Caco-2 (cell line): ENCODE data around the gene PADI3. TPM values are rescaled to one million over a fixed set of nuclear protein-coding genes. Genes with fewer than 3 reads are reported as not detected.

Experiments
- BruUV-seq: library from RNA; stranded (reverse); fragments of 400-500 nt; replicated peaks from 2 replicates; lab custom pipeline; 2021; lab: Mats Ljungman, UMichigan
- CTCF ChIA-PET: fragments of 300-600 bp; sonication (Branson Sonifier 250); formaldehyde crosslinking; loops from one replicate; lab custom pipeline; 2022; ENCODE audit warnings: antibody characterized with exemption; lab: Charles Lee
- POLR2A ChIA-PET: fragments of 300-600 bp; sonication (Branson Sonifier 250); formaldehyde crosslinking; loops from one replicate; lab custom pipeline; 2022; ENCODE audit warnings: antibody characterized with exemption; lab: Charles Lee
- DNase-seq, 2 experiments: peaks; one replicate each; pipeline versions ENCODE4 v3.0.0 to v3.0.0-alpha.2; 2020 to 2022
- H3K27me3 ChIP-seq: replicated peaks from 2 replicates; pipeline ENCODE4 v1.6.0; 2011; ENCODE audit warnings: low read length; ENCODE audit not compliant: control insufficient read depth, insufficient read depth
- H3K36me3 ChIP-seq: 2 replicates; pipeline ENCODE4 v1.5.1; 2011; ENCODE audit warnings: low read length; ENCODE audit not compliant: control insufficient read depth, insufficient read depth
- H3K4me1 ChIP-seq: fragments of 250-450 bp; sonication (Bioruptor Pico); 2 replicates; pipeline ENCODE4 v1.5.1; 2020; ENCODE audit warnings: mild to moderate bottlenecking
- H3K4me3 ChIP-seq: 2 replicates; pipeline ENCODE4 v1.5.1; 2011; ENCODE audit warnings: low read depth, mild to moderate bottlenecking, control low read depth, low read length
- H3K9me3 ChIP-seq: fragments of 250-450 bp; sonication (Bioruptor Pico); 2 replicates; pipeline ENCODE4 v1.5.1; 2020; ENCODE audit warnings: mild to moderate bottlenecking, moderate library complexity
- H3K27ac Mint-ChIP-seq: one replicate; pipeline ENCODE4 v1.8.0; 2022; ENCODE audit warnings: mixed read lengths; ENCODE audit not compliant: unreplicated experiment
- H3K27me3 Mint-ChIP-seq: one replicate; pipeline ENCODE4 v1.8.0; 2022; ENCODE audit warnings: mixed read lengths; ENCODE audit not compliant: insufficient read depth, unreplicated experiment
- H3K36me3 Mint-ChIP-seq: one replicate; pipeline ENCODE4 v1.8.0; 2022; ENCODE audit warnings: mild to moderate bottlenecking, mixed read lengths; ENCODE audit not compliant: insufficient read depth, unreplicated experiment
- H3K4me1 Mint-ChIP-seq: one replicate; pipeline ENCODE4 v1.8.0; 2022; ENCODE audit warnings: low read depth, mixed read lengths; ENCODE audit not compliant: unreplicated experiment
- H3K4me3 Mint-ChIP-seq: one replicate; pipeline ENCODE4 v1.8.0; 2022; ENCODE audit warnings: mild to moderate bottlenecking, moderate library complexity, mixed read lengths; ENCODE audit not compliant: unreplicated experiment
- H3K9me3 Mint-ChIP-seq: one replicate; pipeline ENCODE4 v1.8.0; 2022; ENCODE audit warnings: mixed read lengths; ENCODE audit not compliant: unreplicated experiment
- CTCF ChIP-seq, 2 experiments: fragments of 200-600 bp in 1 of 2; IDR thresholded peaks; 1 replicate in 1 of 2; 2 replicates in 1 of 2; pipeline versions ENCODE4 v1.5.1 to v1.8.0; 2011 to 2022; ENCODE audit warnings: antibody characterized with exemption in 1 of 2, control low read depth in 1 of 2, inconsistent platforms in 1 of 2, low read depth in 1 of 2, low read length in 1 of 2, mild to moderate bottlenecking in 1 of 2, moderate library complexity in 1 of 2; ENCODE audit not compliant: insufficient read depth in 1 of 2, severe bottlenecking in 1 of 2, unreplicated experiment in 1 of 2
- intact Hi-C: fragments of 100-400 bp; cut with micrococcal nuclease; formaldehyde crosslinking; loops from one replicate; pipeline ENCODE4 v1.10.0; 2022; ENCODE audit not compliant: unreplicated experiment
- total RNA-seq: library from RNA; stranded (reverse); gene quantifications from 2 replicates; pipeline ENCODE4 v1.2.3, GENCODE V29; 2022

PADI3 gene
- total RNA-seq, 1 experiment from 2014 or later = not detected

GRCh38 chr1:17208546-17208945 is 40.4 kb upstream of the PADI3 start:
- Mint-ChIP-seq H3K36me3 (no peaks in the 10 kb centered on the region), H3K9me3 (no peaks in the 10 kb centered on the region), H3K27me3 (peaks cover 5% of the 10 kb centered on the region), H3K27ac (no peak overlapping the region), H3K4me1 (no peaks in the 10 kb centered on the region), H3K4me3 (no peak overlapping the region)
- intact Hi-C loops = no loop called here
- Histone ChIP-seq H3K9me3 (no peaks in the 10 kb centered on the region), H3K27me3 (no peaks in the 10 kb centered on the region), H3K4me3 (no peak overlapping the region), H3K4me1 (no peaks in the 10 kb centered on the region), H3K36me3 (no peaks in the 10 kb centered on the region)
- TF ChIP-seq CTCF (IDR thresholded peaks at IDR 0.05; ENCODE audit: insufficient read depth in 1 of 2, low read depth in 1 of 2, low read length in 1 of 2, severe bottlenecking in 1 of 2, unreplicated experiment in 1 of 2) = no peak
- DNase-seq = no peak
- CTCF ChIA-PET = no interaction called here
- BruUV-seq = no TSS peak
- POLR2A ChIA-PET = no interaction called here

GRCh38 chr1:17209430-17209829 is 39.5 kb upstream of the PADI3 start:
- intact Hi-C loops = no loop called here
- BruUV-seq = no TSS peak
- no peaks in the 10 kb centered on the region for H3K4me1 ChIP-seq
- Mint-ChIP-seq H3K4me1 (no peaks in the 10 kb centered on the region), H3K27me3 (peaks cover 5% of the 10 kb centered on the region), H3K36me3 (no peaks in the 10 kb centered on the region), H3K9me3 (no peaks in the 10 kb centered on the region), H3K4me3 (no peak overlapping the region), H3K27ac (no peak overlapping the region)
- no peak for DNase-seq
- ChIA-PET POLR2A (no interaction called here), CTCF (no interaction called here)
- no peak for TF ChIP-seq CTCF (IDR thresholded peaks at IDR 0.05; ENCODE audit: insufficient read depth in 1 of 2, low read depth in 1 of 2, low read length in 1 of 2, severe bottlenecking in 1 of 2, unreplicated experiment in 1 of 2)
- H3K4me3 ChIP-seq = no peak overlapping the region
- H3K36me3 ChIP-seq = no peaks in the 10 kb centered on the region
- H3K27me3 ChIP-seq = no peaks in the 10 kb centered on the region
- no peaks in the 10 kb centered on the region for H3K9me3 ChIP-seq

- H3K9me3 ChIP-seq = no peaks in the 10 kb centered on the region
- no peaks in the 10 kb centered on the region for H3K4me1 Mint-ChIP-seq
- H3K27me3 ChIP-seq = no peaks in the 10 kb centered on the region
- H3K27ac Mint-ChIP-seq = no peak overlapping the region
- BruUV-seq = no TSS peak
- CTCF ChIA-PET = no interaction called here
- TF ChIP-seq CTCF (IDR thresholded peaks at IDR 0.05; ENCODE audit: insufficient read depth in 1 of 2, low read depth in 1 of 2, low read length in 1 of 2, severe bottlenecking in 1 of 2, unreplicated experiment in 1 of 2) = no peak
- intact Hi-C loops = no loop called here
- peaks cover 4% of the 10 kb centered on the region for H3K27me3 Mint-ChIP-seq
- H3K36me3 Mint-ChIP-seq = no peaks in the 10 kb centered on the region
- H3K9me3 Mint-ChIP-seq = no peaks in the 10 kb centered on the region
- H3K36me3 ChIP-seq = no peaks in the 10 kb centered on the region
- H3K4me3 Mint-ChIP-seq = no peak overlapping the region
- H3K4me3 ChIP-seq = no peak overlapping the region
- no peak for DNase-seq
- POLR2A ChIA-PET = no interaction called here
- H3K4me1 ChIP-seq = no peaks in the 10 kb centered on the region
Observed at GRCh38 chr1:17210176-17210575, 38.7 kb upstream of the PADI3 start.
